Pancreas (tissue), 10 donors: ENCODE measurements around the gene OLA1. TPM values are rescaled to one million over a fixed set of nuclear protein-coding genes. Genes with fewer than 3 reads are reported as not detected.

ENCODE experiments used
- ATAC-seq, 4 donors: fragments of 200-7000 bp; cut with Tn5 transposase; one replicate each; pipeline versions ENCODE4 v1.8.0 to v1.9.1; 2020; ENCODE audit warnings: mild to moderate bottlenecking in 4 of 4, moderate library complexity in 4 of 4
- DNase-seq, 6 donors: peaks; one replicate each; pipeline ENCODE4 v3.0.0-alpha.2; 2020
- FAIRE-seq: peaks from 2 replicates; lab custom pipeline; 2012; peaks lifted over from hg19 to GRCh38; lab: Jason Lieb, UNC
- H3K27ac ChIP-seq, 4 donors: fragments of 200-600 bp; sonication (generic); 1 replicate in 3 of 4; 2 replicates in 1 of 4; pipeline versions ENCODE4 v1.5.0 to v1.8.0; 2020
- H3K27me3 ChIP-seq, 4 donors: fragments of 200-600 bp; one replicate each; pipeline ENCODE4 v1.8.0; 2021
- H3K36me3 ChIP-seq, 3 donors: fragments of 200-600 bp; sonication (generic) in 1 of 3; one replicate each; pipeline versions ENCODE4 v1.5.0 to v1.8.0; 2020 to 2021
- H3K4me1 ChIP-seq, 3 donors: fragments of 200-600 bp; one replicate each; pipeline ENCODE4 v1.8.0; 2021
- H3K4me3 ChIP-seq, 4 donors: fragments of 200-600 bp; sonication (generic) in 2 of 4; one replicate each; pipeline versions ENCODE4 v1.5.0 to v1.8.0; 2020 to 2021
- H3K9me3 ChIP-seq, 4 donors: fragments of 200-600 bp; one replicate each; pipeline ENCODE4 v1.8.0; 2021
- WGBS, 2 donors: extraction: QIAGEN DNeasy Blood & Tissue Kit; methylation state at CpG; one replicate each; pipeline ENCODE4 v1.1.7; 2013; 5-methylcytosine and 5-hydroxymethylcytosine counted together
- intact Hi-C, 3 donors: fragments of 100-400 bp; cut with DNase I; formaldehyde crosslinking; loops; one replicate each; pipeline versions ENCODE4 v1.11.1 to v1.14.2; 2022
- polyA plus RNA-seq, 2 donors: library from polyadenylated mRNA; stranded (reverse); fragments of 200-250 nt; gene quantifications; one replicate each; pipeline ENCODE4 v1.2.3, GENCODE V29; 2013
- total RNA-seq, 6 donors: library from RNA; stranded (reverse); fragmentation: NEBNext Ultra II Directional in 4 of 6; extraction: Animal tissue kit (Norgen Biotek cat#: 25700) in 4 of 6; gene quantifications; one replicate each; pipeline versions ENCODE4 v1.2.1 to v1.2.4, GENCODE V29; 2021 to 2023
- TF ChIP-seq, protein P1 (sequence below), 4 donors: fragments of 200-600 bp; sonication (generic) in 3 of 4; IDR thresholded peaks; one replicate each; pipeline versions ENCODE4 v1.5.0 to v1.8.0; 2021; ENCODE audit warnings: antibody characterized with exemption in 4 of 4
- donor health status: healthy with polysubstance abuse.
- donor health status: DM: no; HTN: no; CAD: no; lungs with moderate emphysema.
- donor health status: DM: no; HTN: no; CAD: no.
- donor health status: control.
- donor health status: control.
- donor health status: Bipolar disorder and iron deficiency.
- donor health status: DM: yes; HTN: yes; CAD: no.
- donor health status: DM: no; HTN: no; CAD: no.
- donor health status: DM: no; HTN: no; CAD: no.
- donor health status: DM: yes; HTN: yes; CAD: no.

OLA1 gene
- total and polyA plus RNA-seq, 8 donors = 29.1 to 55.8 (median 43.1) TPM

DNA sequence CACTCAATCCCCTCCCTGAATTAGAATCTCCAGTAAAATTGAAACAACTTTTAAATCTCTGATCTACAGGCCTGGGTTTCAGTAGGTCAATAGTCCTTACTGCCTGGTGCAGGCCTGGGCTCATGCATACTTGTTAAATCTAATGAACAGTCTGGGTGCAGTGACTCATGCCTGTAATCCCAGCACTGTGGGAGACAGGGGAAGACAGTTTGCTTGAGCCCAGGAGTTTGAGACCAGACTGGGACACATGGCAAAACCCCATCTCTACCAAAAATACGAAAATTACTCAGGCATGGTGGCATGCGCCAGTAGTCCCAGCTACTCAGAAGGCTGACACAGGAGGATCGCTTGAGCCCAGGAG is 188.5 kb downstream of the OLA1 start:
- no peaks in the 10 kb centered on the region for H3K4me1 ChIP-seq
- TF ChIP-seq, protein P1, sequence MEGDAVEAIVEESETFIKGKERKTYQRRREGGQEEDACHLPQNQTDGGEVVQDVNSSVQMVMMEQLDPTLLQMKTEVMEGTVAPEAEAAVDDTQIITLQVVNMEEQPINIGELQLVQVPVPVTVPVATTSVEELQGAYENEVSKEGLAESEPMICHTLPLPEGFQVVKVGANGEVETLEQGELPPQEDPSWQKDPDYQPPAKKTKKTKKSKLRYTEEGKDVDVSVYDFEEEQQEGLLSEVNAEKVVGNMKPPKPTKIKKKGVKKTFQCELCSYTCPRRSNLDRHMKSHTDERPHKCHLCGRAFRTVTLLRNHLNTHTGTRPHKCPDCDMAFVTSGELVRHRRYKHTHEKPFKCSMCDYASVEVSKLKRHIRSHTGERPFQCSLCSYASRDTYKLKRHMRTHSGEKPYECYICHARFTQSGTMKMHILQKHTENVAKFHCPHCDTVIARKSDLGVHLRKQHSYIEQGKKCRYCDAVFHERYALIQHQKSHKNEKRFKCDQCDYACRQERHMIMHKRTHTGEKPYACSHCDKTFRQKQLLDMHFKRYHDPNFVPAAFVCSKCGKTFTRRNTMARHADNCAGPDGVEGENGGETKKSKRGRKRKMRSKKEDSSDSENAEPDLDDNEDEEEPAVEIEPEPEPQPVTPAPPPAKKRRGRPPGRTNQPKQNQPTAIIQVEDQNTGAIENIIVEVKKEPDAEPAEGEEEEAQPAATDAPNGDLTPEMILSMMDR (IDR thresholded peaks at IDR 0.05) = no peak
- H3K27me3 ChIP-seq = no peaks in the 10 kb centered on the region
- WGBS, 2 donors = 93 to 95% methylated on average over 3 of the region's 3 CpGs
- ATAC-seq (no peak), FAIRE-seq (no peak), DNase-seq (no peak)
- H3K36me3 ChIP-seq = no peaks in the 10 kb centered on the region
- H3K27ac ChIP-seq = no peak overlapping the region
- H3K4me3 ChIP-seq = no peak overlapping the region
- no peaks in the 10 kb centered on the region for H3K9me3 ChIP-seq
- intact Hi-C loops = no loop called here

DNA sequence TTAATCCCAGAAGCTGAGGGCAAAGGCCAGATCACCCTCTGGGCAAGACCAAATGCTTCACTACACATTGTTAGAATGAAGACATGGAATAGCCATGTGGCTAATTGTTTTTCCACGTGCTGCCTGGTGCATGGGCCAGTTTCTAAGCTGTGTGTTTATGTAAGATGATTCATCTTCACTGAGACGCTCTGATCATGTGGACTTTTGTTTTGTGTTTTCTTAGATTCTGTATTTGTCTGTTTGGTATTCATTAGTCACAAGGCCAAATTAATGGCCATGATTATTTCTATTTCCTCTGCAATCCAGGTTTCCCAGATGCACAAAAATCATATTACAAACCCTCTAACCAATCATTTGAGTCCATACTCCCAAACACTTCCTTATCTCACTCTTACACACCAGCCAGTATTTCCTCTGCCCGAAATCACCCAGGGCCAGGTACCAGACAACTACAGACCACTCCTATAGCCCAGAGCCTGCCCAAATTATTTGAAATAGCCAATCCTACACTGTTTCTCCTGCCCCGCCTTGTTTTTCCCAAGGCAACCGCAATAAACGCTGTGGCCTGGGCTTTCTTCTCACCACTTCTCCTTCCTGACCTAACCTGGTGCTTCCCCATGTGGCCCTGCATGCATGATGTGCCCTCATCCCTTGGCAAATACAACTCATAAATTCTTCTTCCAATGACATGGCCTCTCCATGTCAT is 189.0 kb downstream of the OLA1 start:
- peak in 1 of 4 donors; percentile 29 for ATAC-seq
- H3K27ac ChIP-seq = no peak overlapping the region
- no peaks in the 10 kb centered on the region for H3K9me3 ChIP-seq
- DNase-seq = no peak
- H3K36me3 ChIP-seq = no peaks in the 10 kb centered on the region
- no peak for FAIRE-seq
- no peaks in the 10 kb centered on the region for H3K4me1 ChIP-seq
- intact Hi-C loops = no loop called here
- 83 to 95% methylated on average over 6 of the region's 6 CpGs for WGBS, 2 donors
- no peak overlapping the region for H3K4me3 ChIP-seq
- H3K27me3 ChIP-seq = no peaks in the 10 kb centered on the region
- TF ChIP-seq, protein P1 (IDR thresholded peaks at IDR 0.05) = no peak

DNA sequence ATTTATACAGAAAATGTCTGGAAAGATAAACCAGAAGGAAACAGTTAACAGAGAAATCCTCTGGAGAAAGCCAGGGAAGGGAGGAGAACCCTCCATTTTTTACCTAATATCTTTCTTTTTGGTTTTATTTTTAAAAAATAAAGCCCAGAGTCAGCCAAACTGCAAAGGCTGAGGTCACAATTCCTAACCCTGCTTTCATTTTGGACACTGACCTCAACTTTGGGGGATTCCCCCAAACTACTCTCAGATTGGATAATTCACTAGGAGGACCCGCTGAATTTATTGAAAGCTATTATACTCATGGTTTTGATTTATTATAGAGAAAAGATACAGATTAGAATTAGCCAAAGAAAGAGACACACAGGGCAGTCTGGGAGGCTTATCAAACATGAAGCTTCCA is 189.9 kb downstream of the OLA1 start:
- Histone ChIP-seq H3K4me1 (no peaks in the 10 kb centered on the region), H3K27ac (no peak overlapping the region), H3K27me3 (no peaks in the 10 kb centered on the region), H3K4me3 (no peak overlapping the region), H3K9me3 (no peaks in the 10 kb centered on the region), H3K36me3 (no peaks in the 10 kb centered on the region)
- intact Hi-C loops = no loop called here
- TF ChIP-seq, protein P1 (IDR thresholded peaks at IDR 0.05) = no peak
- ATAC-seq (no peak), DNase-seq (no peak), FAIRE-seq (no peak)
- WGBS, 2 donors = 96% methylated on average over 1 of the region's 1 CpG

DNA sequence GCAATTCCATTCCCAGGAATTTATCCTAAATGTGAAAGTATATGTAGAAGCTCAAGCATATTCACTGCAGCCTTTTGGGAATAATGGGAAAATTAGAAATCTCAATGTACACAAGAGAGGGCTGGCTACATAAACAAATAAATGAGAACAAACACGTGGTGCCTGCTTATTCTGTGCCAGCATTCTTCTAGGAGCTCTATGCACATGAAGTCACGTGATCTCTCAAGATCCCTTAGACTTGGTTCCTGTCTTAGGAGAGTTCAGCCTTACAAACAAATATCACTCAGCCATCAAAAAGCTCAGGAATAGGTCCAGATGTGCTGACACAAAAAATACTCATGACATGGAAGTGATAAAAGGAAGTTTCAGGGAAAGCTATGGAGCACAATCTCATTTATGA is 190.3 kb downstream of the OLA1 start:
- intact Hi-C loops = no loop called here
- Histone ChIP-seq H3K9me3 (no peaks in the 10 kb centered on the region), H3K27ac (no peak overlapping the region), H3K27me3 (no peaks in the 10 kb centered on the region), H3K36me3 (no peaks in the 10 kb centered on the region), H3K4me3 (no peak overlapping the region), H3K4me1 (no peaks in the 10 kb centered on the region)
- TF ChIP-seq, protein P1 (IDR thresholded peaks at IDR 0.05) = no peak
- FAIRE-seq (no peak), ATAC-seq (peak in 2 of 4 donors; percentile 28 to 47), DNase-seq (no peak)
- 27 to 35% methylated on average over 2 of the region's 2 CpGs for WGBS, 2 donors

DNA sequence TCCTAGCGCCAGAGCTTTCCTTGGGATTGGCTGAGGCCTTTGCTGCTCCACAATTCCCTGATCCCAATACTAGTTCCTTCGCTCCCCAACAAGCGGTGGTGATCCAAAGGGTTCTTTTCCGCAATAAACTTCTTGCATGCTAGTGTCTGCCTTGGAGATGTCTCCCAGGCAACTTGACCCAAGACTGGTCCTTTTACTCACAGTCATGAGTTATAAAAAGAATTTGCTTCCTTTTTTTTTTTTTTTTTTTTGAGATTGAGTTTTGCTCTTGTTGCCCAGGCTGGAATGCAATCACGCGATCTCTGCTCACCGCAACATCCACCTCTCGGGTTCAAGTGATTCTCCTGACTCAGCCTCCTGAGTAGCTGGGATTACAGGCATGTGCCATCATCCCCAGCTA is 193.4 kb downstream of the OLA1 start:
- intact Hi-C loops = no loop called here
- Histone ChIP-seq H3K9me3 (no peaks in the 10 kb centered on the region), H3K27ac (no peak overlapping the region), H3K27me3 (no peaks in the 10 kb centered on the region), H3K36me3 (no peaks in the 10 kb centered on the region), H3K4me3 (no peak overlapping the region), H3K4me1 (no peaks in the 10 kb centered on the region)
- TF ChIP-seq, protein P1 (IDR thresholded peaks at IDR 0.05) = no peak
- DNase-seq = no peak
- no peak for ATAC-seq
- no peak for FAIRE-seq
- 93 to 96% methylated on average over 8 of the region's 8 CpGs for WGBS, 2 donors
